ENCODE measurements around the gene ZNF892.

The ZNF892 gene

GRCh38 chr2:95207111-95207961, at the start of gene ZNF892:
Gene ZNF892 (plus strand): TSS chr2:95207521. CDS start chr2:95207816, 295 bp downstream.
- DNase-seq = peak; percentile 72 to 91

- DNase-seq = no peak
Measured at GRCh38 chr2:95158441-95158840, 48.9 kb upstream of the ZNF892 start.

- peak in 1 of 2 experiments; percentile 18 for DNase-seq
Measured at GRCh38 chr2:95158891-95159619, 48.3 kb upstream of the ZNF892 start.

GRCh38 chr2:95159690-95160449, 47.5 kb upstream of the ZNF892 start, which contains the start of gene ZNF514:
Gene ZNF514 (minus strand): TSS chr2:95159848. CDS start chr2:95153253, 6,595 bp downstream.
- peak in 1 of 2 experiments; percentile 49 for DNase-seq

- DNase-seq = no peak
Measured at GRCh38 chr2:95165030-95165370, 42.3 kb upstream of the ZNF892 start.

- DNase-seq = peak; percentile 95 to 97
Measured at GRCh38 chr2:95165371-95166064, 41.8 kb upstream of the ZNF892 start, which contains the start of gene ZNF2. Gene ZNF2 (plus strand): TSS chr2:95165809. CDS start chr2:95176227, 10,418 bp downstream.

GRCh38 chr2:95166065-95166763, 41.1 kb upstream of the ZNF892 start:
- DNase-seq = no peak

- no peak for DNase-seq
Measured at GRCh38 chr2:95171902-95172301, 35.4 kb upstream of the ZNF892 start.

- no peak for DNase-seq
Measured at GRCh38 chr2:95174031-95174542, 33.2 kb upstream of the ZNF892 start.

GRCh38 chr2:95179451-95179850, 27.9 kb upstream of the ZNF892 start:
- no peak for DNase-seq

- DNase-seq = no peak
Measured at GRCh38 chr2:95181774-95182173, 25.5 kb upstream of the ZNF892 start.

GRCh38 chr2:95185197-95185596, 22.1 kb upstream of the ZNF892 start:
- DNase-seq = no peak

GRCh38 chr2:95185973-95186372, 21.3 kb upstream of the ZNF892 start:
- DNase-seq = no peak

GRCh38 chr2:95192956-95193355, 14.4 kb upstream of the ZNF892 start:
- DNase-seq = peak in 1 of 2 experiments; percentile 40

- no peak for DNase-seq
Measured at GRCh38 chr2:95203911-95204310, 3.4 kb upstream of the ZNF892 start.

- DNase-seq = no peak
Measured at GRCh38 chr2:95204396-95204795, 2.9 kb upstream of the ZNF892 start.

GRCh38 chr2:95206096-95206495, 1.2 kb upstream of the ZNF892 start:
- DNase-seq = no peak

- no peak for DNase-seq
Measured at GRCh38 chr2:95208106-95208505, 785 bp downstream of the ZNF892 start.

GRCh38 chr2:95215018-95215612, 7.8 kb downstream of the ZNF892 start:
- DNase-seq = no peak

- no peak for DNase-seq
Measured at GRCh38 chr2:95220449-95220848, 13.1 kb downstream of the ZNF892 start.

- DNase-seq = no peak
Measured at GRCh38 chr2:95225658-95226057, 18.3 kb downstream of the ZNF892 start.
